Peyer's patch (tissue), 4 donors: ENCODE measurements around the gene ZNRF3.

Source experiments
- POLR2A ChIP-seq, 2 donors: fragments of 450-650 bp; IDR thresholded peaks; one replicate each; pipeline ENCODE4 v1.5.1; 2017; ENCODE audit warnings: antibody characterized with exemption in 2 of 2, mild to moderate bottlenecking in 2 of 2, moderate library complexity in 2 of 2
- TF ChIP-seq, protein P1 (sequence below), 6 experiments: fragments of 450-650 bp in 4 of 6; fragments of 200-600 bp in 2 of 6; sonication (generic) in 1 of 6; IDR thresholded peaks; one replicate each; pipeline ENCODE4 v1.5.1; 2017 to 2019; ENCODE audit warnings: antibody characterized with exemption in 6 of 6, mild to moderate bottlenecking in 3 of 6, moderate library complexity in 1 of 6

DNA sequence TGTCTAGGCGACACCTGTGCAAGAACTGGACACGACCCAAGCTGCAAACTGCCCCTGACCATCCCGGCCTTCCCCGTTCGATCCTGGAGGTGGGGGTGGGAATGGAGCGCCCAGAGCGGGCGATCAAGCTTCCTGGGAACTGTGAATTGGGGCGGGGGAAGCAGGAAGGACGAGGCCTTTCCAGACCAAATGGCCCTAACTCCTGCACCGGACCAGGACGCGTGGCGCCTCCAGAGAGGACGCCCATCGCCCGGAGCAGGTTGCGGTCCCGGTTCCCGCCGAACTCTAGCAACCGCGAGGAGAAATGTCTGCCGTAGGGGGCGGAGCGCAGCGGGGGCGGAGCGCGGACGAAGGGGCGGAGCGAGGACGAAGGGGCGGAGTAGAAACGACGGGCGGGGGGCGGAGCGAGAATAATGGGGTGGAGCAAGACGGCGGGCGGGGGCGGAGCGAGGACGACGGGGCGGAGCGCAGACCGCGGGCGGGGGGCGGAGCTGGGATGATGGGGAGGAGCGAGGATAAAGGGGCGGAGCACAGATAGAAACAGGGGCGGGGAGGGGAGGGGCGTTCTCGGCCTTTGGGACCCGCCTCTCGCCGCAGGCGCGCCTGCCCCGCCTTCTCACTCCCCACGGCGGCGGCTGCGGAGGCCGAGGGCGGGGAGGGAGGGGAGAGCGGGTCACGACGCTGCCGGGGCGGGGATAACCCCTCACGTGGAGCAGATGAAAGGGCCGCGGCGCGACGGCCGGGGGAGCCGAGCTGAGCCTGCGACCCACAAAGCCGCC is at the start of gene ZNRF3:
- TF ChIP-seq, protein P1, sequence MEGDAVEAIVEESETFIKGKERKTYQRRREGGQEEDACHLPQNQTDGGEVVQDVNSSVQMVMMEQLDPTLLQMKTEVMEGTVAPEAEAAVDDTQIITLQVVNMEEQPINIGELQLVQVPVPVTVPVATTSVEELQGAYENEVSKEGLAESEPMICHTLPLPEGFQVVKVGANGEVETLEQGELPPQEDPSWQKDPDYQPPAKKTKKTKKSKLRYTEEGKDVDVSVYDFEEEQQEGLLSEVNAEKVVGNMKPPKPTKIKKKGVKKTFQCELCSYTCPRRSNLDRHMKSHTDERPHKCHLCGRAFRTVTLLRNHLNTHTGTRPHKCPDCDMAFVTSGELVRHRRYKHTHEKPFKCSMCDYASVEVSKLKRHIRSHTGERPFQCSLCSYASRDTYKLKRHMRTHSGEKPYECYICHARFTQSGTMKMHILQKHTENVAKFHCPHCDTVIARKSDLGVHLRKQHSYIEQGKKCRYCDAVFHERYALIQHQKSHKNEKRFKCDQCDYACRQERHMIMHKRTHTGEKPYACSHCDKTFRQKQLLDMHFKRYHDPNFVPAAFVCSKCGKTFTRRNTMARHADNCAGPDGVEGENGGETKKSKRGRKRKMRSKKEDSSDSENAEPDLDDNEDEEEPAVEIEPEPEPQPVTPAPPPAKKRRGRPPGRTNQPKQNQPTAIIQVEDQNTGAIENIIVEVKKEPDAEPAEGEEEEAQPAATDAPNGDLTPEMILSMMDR (IDR thresholded peaks at IDR 0.05) = peak in 1 of 6 experiments; percentile 5
- TF ChIP-seq POLR2A (IDR thresholded peaks at IDR 0.05) = peak in 1 of 2 donors; percentile 21
